ENCODE results near the gene SAV1.
A peak's percentile ranks its signal among the peaks of the same experiment; 100 is the strongest.

GRCh38 chr14:50666772-50667683, 1.1 kb downstream of the SAV1 start:
- peak in 1 of 2 donors; percentile 55 for TF ChIP-seq POLR2A (IDR thresholded peaks at IDR 0.05)
- TF ChIP-seq, protein P1, sequence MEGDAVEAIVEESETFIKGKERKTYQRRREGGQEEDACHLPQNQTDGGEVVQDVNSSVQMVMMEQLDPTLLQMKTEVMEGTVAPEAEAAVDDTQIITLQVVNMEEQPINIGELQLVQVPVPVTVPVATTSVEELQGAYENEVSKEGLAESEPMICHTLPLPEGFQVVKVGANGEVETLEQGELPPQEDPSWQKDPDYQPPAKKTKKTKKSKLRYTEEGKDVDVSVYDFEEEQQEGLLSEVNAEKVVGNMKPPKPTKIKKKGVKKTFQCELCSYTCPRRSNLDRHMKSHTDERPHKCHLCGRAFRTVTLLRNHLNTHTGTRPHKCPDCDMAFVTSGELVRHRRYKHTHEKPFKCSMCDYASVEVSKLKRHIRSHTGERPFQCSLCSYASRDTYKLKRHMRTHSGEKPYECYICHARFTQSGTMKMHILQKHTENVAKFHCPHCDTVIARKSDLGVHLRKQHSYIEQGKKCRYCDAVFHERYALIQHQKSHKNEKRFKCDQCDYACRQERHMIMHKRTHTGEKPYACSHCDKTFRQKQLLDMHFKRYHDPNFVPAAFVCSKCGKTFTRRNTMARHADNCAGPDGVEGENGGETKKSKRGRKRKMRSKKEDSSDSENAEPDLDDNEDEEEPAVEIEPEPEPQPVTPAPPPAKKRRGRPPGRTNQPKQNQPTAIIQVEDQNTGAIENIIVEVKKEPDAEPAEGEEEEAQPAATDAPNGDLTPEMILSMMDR (IDR thresholded peaks at IDR 0.05) = no peak
- peak in 1 of 2 donors; percentile 69 for TF ChIP-seq POLR2AphosphoS5 (IDR thresholded peaks at IDR 0.05; ENCODE audit: insufficient read depth in 1 of 2, low read depth in 1 of 2)

Data from vagina (tissue), 2 donors.